Activated CD8-positive, alpha-beta memory T cell treated with anti-CD3 and anti-CD28 coated beads for 36 hours (primary cell): ENCODE results near the gene RHOF. TPM values are rescaled to one million over a fixed set of nuclear protein-coding genes. Genes with fewer than 3 reads are reported as not detected.

Experiments
- CTCF ChIA-PET: fragments of 350-600 bp; sonication (Branson Sonifier 250); formaldehyde crosslinking; loops from one replicate; lab custom pipeline; 2021; ENCODE audit warnings: antibody characterized with exemption; lab: Charles Lee
- POLR2A ChIA-PET: fragments of 350-600 bp; sonication (Branson Sonifier 250); formaldehyde crosslinking; loops from one replicate; lab custom pipeline; 2021; ENCODE audit warnings: antibody characterized with exemption; lab: Charles Lee
- total RNA-seq, 2 experiments: library from RNA; stranded (reverse); gene quantifications; one replicate each; pipeline ENCODE4 v1.2.3, GENCODE V29; 2021

Gene RHOF
- total RNA-seq, 2 experiments from 2014 or later = 110 to 116 TPM

GRCh38 chr12:121823727-121824115 is 30.2 kb upstream of the RHOF start:
- ChIA-PET CTCF (interaction anchor here (0.6 to 2.5 kb wide), 3 partner anchors 11 to 30 kb away, joined by 3 to 11 read pairs (median 7); partner anchors contain the start of gene RHOF), POLR2A (no interaction called here)

GRCh38 chr12:121823101-121823726 is 29.7 kb upstream of the RHOF start:
- CTCF ChIA-PET = interaction anchor here (2.3 to 2.5 kb wide), 2 partner anchors 12 to 29 kb away, joined by 7 to 11 read pairs; partner anchors contain the start of gene RHOF

GRCh38 chr12:121822393-121823100 is 29.1 kb upstream of the RHOF start:
- CTCF ChIA-PET = interaction anchor here (2.1 kb wide), 1 partner anchor 11 kb away, joined by 7 read pairs; no protein-coding TSS in a partner anchor
- POLR2A ChIA-PET = no interaction called here

More at GRCh38 chr12:121823101-121823726, 29.7 kb upstream of the RHOF start:
- POLR2A ChIA-PET = no interaction called here

- CTCF ChIA-PET = interaction anchor here (0.6 to 2.1 kb wide), 2 partner anchors 8 to 26 kb away, joined by 3 to 7 read pairs; no protein-coding TSS in a partner anchor
- POLR2A ChIA-PET = no interaction called here
Measured at GRCh38 chr12:121820056-121820455, 26.6 kb upstream of the RHOF start.

- ChIA-PET POLR2A (no interaction called here), CTCF (interaction anchor here (0.6 kb wide), 1 partner anchor 120 kb away, joined by 4 read pairs; no protein-coding TSS in a partner anchor)
Measured at GRCh38 chr12:121819212-121819949, 25.9 kb upstream of the RHOF start.

GRCh38 chr12:121817648-121818043 is 24.2 kb upstream of the RHOF start:
- ChIA-PET POLR2A (no interaction called here), CTCF (no interaction called here)

- POLR2A ChIA-PET = no interaction called here
Measured at GRCh38 chr12:121816925-121817647, 23.6 kb upstream of the RHOF start.

GRCh38 chr12:121815263-121815662 is 21.8 kb upstream of the RHOF start:
- ChIA-PET POLR2A (no interaction called here), CTCF (interaction anchor here (0.8 to 1.0 kb wide), 2 partner anchors 20 to 21 kb away, joined by 3 to 5 read pairs; partner anchors contain the start of gene RHOF)

More at GRCh38 chr12:121816925-121817647, 23.6 kb upstream of the RHOF start:
- CTCF ChIA-PET = interaction anchor here (1.0 to 1.5 kb wide), 2 partner anchors 11 to 23 kb away, joined by 3 to 5 read pairs; partner anchors contain the start of gene RHOF

GRCh38 chr12:121814429-121815119 is 21.1 kb upstream of the RHOF start:
- CTCF ChIA-PET = interaction anchor here (0.9 to 27.0 kb wide), 3 partner anchors 20 to 212 kb away, joined by 3 to 826 read pairs (median 5); partner anchors contain the start of gene RHOF

GRCh38 chr12:121813951-121814350 is 20.5 kb upstream of the RHOF start:
- POLR2A ChIA-PET = no interaction called here
- CTCF ChIA-PET = interaction anchor here (0.9 to 27.0 kb wide), 2 partner anchors 28 to 212 kb away, joined by 3 to 826 read pairs; partner anchors contain the start of gene RHOF

More at GRCh38 chr12:121814429-121815119, 21.1 kb upstream of the RHOF start:
- POLR2A ChIA-PET = no interaction called here

- ChIA-PET POLR2A (interaction anchor here (0.7 to 3.2 kb wide), 5 partner anchors 11 to 1078 kb away, joined by 3 to 55 read pairs (median 9); partner anchors contain the start of genes PSMD9 and RHOF), CTCF (interaction anchor here (1.0 to 27.0 kb wide), 10 partner anchors 11 to 119 kb away, joined by 3 to 826 read pairs (median 11); partner anchors contain the start of genes PSMD9, RHOF, SETD1B and TMEM120B)
Measured at GRCh38 chr12:121812921-121813896, 19.7 kb upstream of the RHOF start.

- ChIA-PET POLR2A (interaction anchor here (0.7 to 3.2 kb wide), 7 partner anchors 11 to 1077 kb away, joined by 3 to 55 read pairs (median 10); partner anchors contain the start of genes PSMD9 and RHOF), CTCF (interaction anchor here (0.6 to 27.0 kb wide), 22 partner anchors 9 to 158 kb away, joined by 3 to 826 read pairs (median 6); partner anchors contain the start of genes PSMD9, RHOF, SETD1B and TMEM120B)
Measured at GRCh38 chr12:121812320-121812871, 18.9 kb upstream of the RHOF start.

- ChIA-PET POLR2A (interaction anchor here (0.5 to 3.2 kb wide), 10 partner anchors 10 to 181 kb away, joined by 3 to 55 read pairs (median 4); partner anchors contain the start of genes PSMD9, RHOF and TMEM120B), CTCF (interaction anchor here (0.6 to 27.0 kb wide), 26 partner anchors 9 to 159 kb away, joined by 3 to 826 read pairs (median 6); partner anchors contain the start of genes PSMD9, RHOF, SETD1B and TMEM120B)
Measured at GRCh38 chr12:121811434-121812319, 18.2 kb upstream of the RHOF start.

- POLR2A ChIA-PET = interaction anchor here (0.5 to 3.2 kb wide), 7 partner anchors 9 to 181 kb away, joined by 3 to 55 read pairs (median 4); partner anchors contain the start of genes PSMD9, RHOF and TMEM120B
- CTCF ChIA-PET = interaction anchor here (0.8 to 27.0 kb wide), 16 partner anchors 8 to 109 kb away, joined by 3 to 826 read pairs (median 8); partner anchors contain the start of genes PSMD9, RHOF and SETD1B
Measured at GRCh38 chr12:121810833-121811433, 17.4 kb upstream of the RHOF start.
